SK-N-SH (cell line): ENCODE measurements around the gene SSTR5. TPM values are rescaled to one million over a fixed set of nuclear protein-coding genes. Genes with fewer than 3 reads are reported as not detected.

ENCODE experiments used
- CTCF ChIA-PET: fragments of 300-600, 350-600 bp; formaldehyde crosslinking; extraction: SDS; loops from one replicate; lab custom pipeline; 2021; lab: Yijun Ruan, JAX
- POLR2A ChIA-PET: fragments of 350-600 bp; sonication (Branson Sonifier 250); formaldehyde crosslinking; extraction: SDS; loops from one replicate; lab custom pipeline; 2020; ENCODE audit warnings: antibody characterized with exemption, inconsistent platforms; lab: Yijun Ruan, JAX
- DNase-seq: peaks from one replicate; pipeline ENCODE4 v3.0.0; 2012
- H2AFZ ChIP-seq: fragments of 200-600 bp; sonication (generic); 2 replicates; pipeline ENCODE4 v1.8.1; 2016; ENCODE audit warnings: antibody characterized with exemption, mild to moderate bottlenecking, low read depth
- H3F3A ChIP-seq: fragments of 200-600 bp; sonication (generic); replicated peaks from 2 replicates; pipeline ENCODE3; 2016; ENCODE audit warnings: antibody characterized with exemption, mild to moderate bottlenecking; ENCODE audit not compliant: insufficient read depth
- H3K27ac ChIP-seq, 2 experiments: fragments of 200-500 bp in 1 of 2; fragments of 200-600 bp in 1 of 2; sonication (Bioruptor generic) in 1 of 2; sonication (generic), shearing (Covaris generic) in 1 of 2; 2 replicates each; pipeline versions ENCODE4 v1.5.1 to v1.6.1; 2014 to 2016; ENCODE audit warnings: low read depth in 2 of 2, inconsistent platforms in 1 of 2, low read length in 1 of 2, mild to moderate bottlenecking in 1 of 2, mixed read lengths in 1 of 2
- H3K27me3 ChIP-seq: fragments of 200-600 bp; sonication (generic), shearing (Covaris generic); 2 replicates; pipeline ENCODE4 v1.6.1; 2016; ENCODE audit warnings: mixed run types; ENCODE audit not compliant: insufficient read depth
- H3K36me3 ChIP-seq, 2 experiments: fragments of 200-500 bp in 1 of 2; fragments of 200-600 bp in 1 of 2; sonication (Bioruptor generic) in 1 of 2; sonication (generic) in 1 of 2; replicated peaks in 1 of 2; 2 replicates each; pipeline versions ENCODE3 to v1.5.1; 2014 to 2016; ENCODE audit warnings: low read length in 1 of 2, mild to moderate bottlenecking in 1 of 2; ENCODE audit not compliant: insufficient read depth in 2 of 2, control insufficient read depth in 1 of 2
- H3K4me1 ChIP-seq, 2 experiments: fragments of 200-500 bp in 1 of 2; fragments of 200-600 bp in 1 of 2; sonication (Bioruptor generic) in 1 of 2; sonication (generic), shearing (Covaris generic) in 1 of 2; 2 replicates each; pipeline versions ENCODE4 v1.5.1 to v1.6.1; 2014 to 2016; ENCODE audit warnings: low read depth in 1 of 2, low read length in 1 of 2, mixed run types in 1 of 2; ENCODE audit not compliant: insufficient read depth in 2 of 2, control insufficient read depth in 1 of 2
- H3K4me2 ChIP-seq: fragments of 200-600 bp; sonication (generic), shearing (Covaris generic); 2 replicates; pipeline ENCODE4 v1.6.1; 2017; ENCODE audit warnings: mixed run types
- H3K4me3 ChIP-seq, 2 experiments: fragments of 200-500 bp in 1 of 2; fragments of 200-600 bp in 1 of 2; sonication (Bioruptor generic) in 1 of 2; sonication (generic), shearing (Covaris generic) in 1 of 2; 2 replicates each; pipeline versions ENCODE4 v1.5.1 to v1.8.1; 2014 to 2016; ENCODE audit warnings: low read depth in 2 of 2, inconsistent platforms in 1 of 2, low read length in 1 of 2, mild to moderate bottlenecking in 1 of 2, mixed read lengths in 1 of 2, moderate library complexity in 1 of 2
- H3K79me2 ChIP-seq: fragments of 200-600 bp; sonication (generic); 2 replicates; pipeline ENCODE4 v1.8.1; 2017; ENCODE audit warnings: mild to moderate bottlenecking; ENCODE audit not compliant: insufficient read depth
- H3K9ac ChIP-seq: fragments of 200-600 bp; sonication (generic); 2 replicates; pipeline ENCODE4 v1.6.1; 2017; ENCODE audit warnings: mixed run types
- H3K9me2 ChIP-seq: fragments of 200-600 bp; sonication (generic); 2 replicates; pipeline ENCODE4 v1.6.1; 2017; ENCODE audit warnings: mixed run types
- H3K9me3 ChIP-seq: fragments of 200-600 bp; sonication (generic); 2 replicates; pipeline ENCODE4 v1.6.1; 2017; ENCODE audit warnings: mixed run types, mild to moderate bottlenecking, moderate library complexity
- H4K20me1 ChIP-seq: fragments of 200-600 bp; sonication (generic); 2 replicates; pipeline ENCODE4 v1.6.1; 2017; ENCODE audit warnings: mild to moderate bottlenecking, mixed run types; ENCODE audit not compliant: insufficient read depth
- CHD2 ChIP-seq: fragments of 150-350 bp; IDR thresholded peaks from 2 replicates; pipeline ENCODE4 v1.6.1; 2018; ENCODE audit warnings: low read length; ENCODE audit not compliant: partially characterized antibody
- ELF1 ChIP-seq: IDR thresholded peaks from 2 replicates; pipeline ENCODE4 v1.4.0; 2012
- EP300 ChIP-seq, 2 experiments: IDR thresholded peaks; 2 replicates each; pipeline versions ENCODE4 v1.4.0 to v1.6.1; 2012; ENCODE audit warnings: borderline replicate concordance in 1 of 2, low read depth in 1 of 2, low read length in 1 of 2
- EZH2phosphoT487 ChIP-seq: fragments of 200-600 bp; sonication (generic); IDR thresholded peaks from 2 replicates; pipeline ENCODE4 v1.6.1; 2017; ENCODE audit warnings: low read depth, mixed run types, mild to moderate bottlenecking, antibody characterized with exemption, moderate library complexity, borderline replicate concordance
- MXI1 ChIP-seq: IDR thresholded peaks from 2 replicates; pipeline ENCODE4 v1.6.1; 2012; ENCODE audit warnings: mild to moderate bottlenecking, low read depth, low read length, improper control_type of control experiment
- POLR2AphosphoS5 ChIP-seq: IDR thresholded peaks from 2 replicates; pipeline ENCODE4 v1.6.1; 2012; ENCODE audit warnings: low read depth, low read length
- RAD21 ChIP-seq: IDR thresholded peaks from 2 replicates; pipeline ENCODE4 v1.6.1; 2012; ENCODE audit warnings: mild to moderate bottlenecking, low read length
- SIN3A ChIP-seq: IDR thresholded peaks from 2 replicates; pipeline ENCODE4 v1.6.1; 2012; ENCODE audit warnings: low read depth, mild to moderate bottlenecking, low read length, moderate library complexity, borderline replicate concordance
- SMC3 ChIP-seq: IDR thresholded peaks from 2 replicates; pipeline ENCODE4 v1.6.1; 2012; ENCODE audit warnings: low read depth, low read length, improper control_type of control experiment
- TEAD4 ChIP-seq: IDR thresholded peaks from 2 replicates; pipeline ENCODE4 v1.4.0; 2012; ENCODE audit warnings: mild to moderate bottlenecking, borderline replicate concordance; ENCODE audit not compliant: insufficient read depth
- WGBS: methylation state at CpG from one replicate; pipeline ENCODE4 v1.1.6; 2017; ENCODE audit warnings: low lambda C conversion rate; 5-methylcytosine and 5-hydroxymethylcytosine counted together
- polyA plus RNA-seq, 3 experiments: library from polyadenylated mRNA; depleted of rRNA; stranded (reverse); fragments of >200 nt; gene quantifications; 2 replicates each; pipeline ENCODE4 v1.2.3, GENCODE V29; 2012
- TF ChIP-seq, protein P1 (sequence below): IDR thresholded peaks from 2 replicates; pipeline ENCODE4 v1.4.0; 2012; ENCODE audit warnings: low read depth, borderline replicate concordance
- TF ChIP-seq, protein P2 (sequence below): IDR thresholded peaks from 2 replicates; pipeline ENCODE4 v1.6.1; 2012; ENCODE audit warnings: mild to moderate bottlenecking, low read depth, low read length, moderate library complexity
- TF ChIP-seq, protein P3 (sequence below): IDR thresholded peaks from 2 replicates; pipeline ENCODE4 v1.4.0; 2012; ENCODE audit warnings: low read depth
- TF ChIP-seq, protein P4 (sequence below): fragments of 200-600 bp; sonication (generic); IDR thresholded peaks from 2 replicates; pipeline ENCODE4 v1.6.1; 2017; ENCODE audit warnings: antibody characterized with exemption, mild to moderate bottlenecking, moderate library complexity

The SSTR5 gene
- polyA plus RNA-seq, 1 of the 3 experiments (the other 2 are of a cell fraction), result not detected

DNA sequence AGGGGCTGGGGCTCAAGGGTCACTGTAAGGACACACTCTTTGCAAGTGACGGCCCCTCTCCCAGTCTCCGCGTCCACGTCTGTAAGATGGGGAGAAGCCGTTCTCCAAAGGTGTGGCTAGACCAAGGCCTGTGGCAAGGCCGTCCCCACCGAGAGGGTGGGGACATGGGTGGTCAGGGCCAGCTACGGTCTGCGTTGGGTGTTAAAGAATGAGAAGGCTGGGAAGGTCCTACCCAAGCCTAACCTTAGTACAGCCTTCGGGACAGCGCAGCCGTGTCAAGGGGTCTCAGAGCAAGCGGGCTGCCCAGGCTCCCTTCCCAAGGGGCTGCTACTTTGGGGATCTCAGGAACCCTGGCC is 21.6 kb downstream of the SSTR5 start:
- no peak overlapping the region for H3K4me3 ChIP-seq
- TF ChIP-seq, protein P1, sequence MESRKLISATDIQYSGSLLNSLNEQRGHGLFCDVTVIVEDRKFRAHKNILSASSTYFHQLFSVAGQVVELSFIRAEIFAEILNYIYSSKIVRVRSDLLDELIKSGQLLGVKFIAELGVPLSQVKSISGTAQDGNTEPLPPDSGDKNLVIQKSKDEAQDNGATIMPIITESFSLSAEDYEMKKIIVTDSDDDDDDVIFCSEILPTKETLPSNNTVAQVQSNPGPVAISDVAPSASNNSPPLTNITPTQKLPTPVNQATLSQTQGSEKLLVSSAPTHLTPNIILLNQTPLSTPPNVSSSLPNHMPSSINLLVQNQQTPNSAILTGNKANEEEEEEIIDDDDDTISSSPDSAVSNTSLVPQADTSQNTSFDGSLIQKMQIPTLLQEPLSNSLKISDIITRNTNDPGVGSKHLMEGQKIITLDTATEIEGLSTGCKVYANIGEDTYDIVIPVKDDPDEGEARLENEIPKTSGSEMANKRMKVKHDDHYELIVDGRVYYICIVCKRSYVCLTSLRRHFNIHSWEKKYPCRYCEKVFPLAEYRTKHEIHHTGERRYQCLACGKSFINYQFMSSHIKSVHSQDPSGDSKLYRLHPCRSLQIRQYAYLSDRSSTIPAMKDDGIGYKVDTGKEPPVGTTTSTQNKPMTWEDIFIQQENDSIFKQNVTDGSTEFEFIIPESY, result no peak
- TF ChIP-seq, protein P2, sequence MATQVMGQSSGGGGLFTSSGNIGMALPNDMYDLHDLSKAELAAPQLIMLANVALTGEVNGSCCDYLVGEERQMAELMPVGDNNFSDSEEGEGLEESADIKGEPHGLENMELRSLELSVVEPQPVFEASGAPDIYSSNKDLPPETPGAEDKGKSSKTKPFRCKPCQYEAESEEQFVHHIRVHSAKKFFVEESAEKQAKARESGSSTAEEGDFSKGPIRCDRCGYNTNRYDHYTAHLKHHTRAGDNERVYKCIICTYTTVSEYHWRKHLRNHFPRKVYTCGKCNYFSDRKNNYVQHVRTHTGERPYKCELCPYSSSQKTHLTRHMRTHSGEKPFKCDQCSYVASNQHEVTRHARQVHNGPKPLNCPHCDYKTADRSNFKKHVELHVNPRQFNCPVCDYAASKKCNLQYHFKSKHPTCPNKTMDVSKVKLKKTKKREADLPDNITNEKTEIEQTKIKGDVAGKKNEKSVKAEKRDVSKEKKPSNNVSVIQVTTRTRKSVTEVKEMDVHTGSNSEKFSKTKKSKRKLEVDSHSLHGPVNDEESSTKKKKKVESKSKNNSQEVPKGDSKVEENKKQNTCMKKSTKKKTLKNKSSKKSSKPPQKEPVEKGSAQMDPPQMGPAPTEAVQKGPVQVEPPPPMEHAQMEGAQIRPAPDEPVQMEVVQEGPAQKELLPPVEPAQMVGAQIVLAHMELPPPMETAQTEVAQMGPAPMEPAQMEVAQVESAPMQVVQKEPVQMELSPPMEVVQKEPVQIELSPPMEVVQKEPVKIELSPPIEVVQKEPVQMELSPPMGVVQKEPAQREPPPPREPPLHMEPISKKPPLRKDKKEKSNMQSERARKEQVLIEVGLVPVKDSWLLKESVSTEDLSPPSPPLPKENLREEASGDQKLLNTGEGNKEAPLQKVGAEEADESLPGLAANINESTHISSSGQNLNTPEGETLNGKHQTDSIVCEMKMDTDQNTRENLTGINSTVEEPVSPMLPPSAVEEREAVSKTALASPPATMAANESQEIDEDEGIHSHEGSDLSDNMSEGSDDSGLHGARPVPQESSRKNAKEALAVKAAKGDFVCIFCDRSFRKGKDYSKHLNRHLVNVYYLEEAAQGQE, result no peak
- TF ChIP-seq RAD21 (no peak), CHD2 (no peak), MXI1 (no peak), TEAD4 (no peak), POLR2AphosphoS5 (no peak)
- TF ChIP-seq, protein P3, sequence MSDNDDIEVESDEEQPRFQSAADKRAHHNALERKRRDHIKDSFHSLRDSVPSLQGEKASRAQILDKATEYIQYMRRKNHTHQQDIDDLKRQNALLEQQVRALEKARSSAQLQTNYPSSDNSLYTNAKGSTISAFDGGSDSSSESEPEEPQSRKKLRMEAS, result no peak
- TF ChIP-seq, all 33 proteins: peak for 0
- 0% methylated on average over 3 of the region's 13 CpGs for WGBS
- H3K79me2 ChIP-seq, result no peaks in the 10 kb centered on the region
- H3K36me3 ChIP-seq, result no peaks in the 10 kb centered on the region
- peaks cover 42% of the 10 kb centered on the region for H3K27me3 ChIP-seq
- no peaks in the 10 kb centered on the region for H3K9me2 ChIP-seq
- no peaks in the 10 kb centered on the region for H3K4me1 ChIP-seq
- POLR2A ChIA-PET, result no interaction called here
- DNase-seq, result no peak
- no peak overlapping the region for H3K4me2 ChIP-seq
- CTCF ChIA-PET, result no interaction called here
- H3K9ac ChIP-seq, result no peak overlapping the region
- no peak overlapping the region for H2AFZ ChIP-seq
- no peaks in the 10 kb centered on the region for H3K9me3 ChIP-seq
- 0 out of 2 replicates have a peak, but pooled peaks cover 8% of the 10 kb centered on the region for H4K20me1 ChIP-seq
- no peak overlapping the region for H3K27ac ChIP-seq
- peaks cover 3% of the 10 kb centered on the region for H3F3A ChIP-seq

DNA sequence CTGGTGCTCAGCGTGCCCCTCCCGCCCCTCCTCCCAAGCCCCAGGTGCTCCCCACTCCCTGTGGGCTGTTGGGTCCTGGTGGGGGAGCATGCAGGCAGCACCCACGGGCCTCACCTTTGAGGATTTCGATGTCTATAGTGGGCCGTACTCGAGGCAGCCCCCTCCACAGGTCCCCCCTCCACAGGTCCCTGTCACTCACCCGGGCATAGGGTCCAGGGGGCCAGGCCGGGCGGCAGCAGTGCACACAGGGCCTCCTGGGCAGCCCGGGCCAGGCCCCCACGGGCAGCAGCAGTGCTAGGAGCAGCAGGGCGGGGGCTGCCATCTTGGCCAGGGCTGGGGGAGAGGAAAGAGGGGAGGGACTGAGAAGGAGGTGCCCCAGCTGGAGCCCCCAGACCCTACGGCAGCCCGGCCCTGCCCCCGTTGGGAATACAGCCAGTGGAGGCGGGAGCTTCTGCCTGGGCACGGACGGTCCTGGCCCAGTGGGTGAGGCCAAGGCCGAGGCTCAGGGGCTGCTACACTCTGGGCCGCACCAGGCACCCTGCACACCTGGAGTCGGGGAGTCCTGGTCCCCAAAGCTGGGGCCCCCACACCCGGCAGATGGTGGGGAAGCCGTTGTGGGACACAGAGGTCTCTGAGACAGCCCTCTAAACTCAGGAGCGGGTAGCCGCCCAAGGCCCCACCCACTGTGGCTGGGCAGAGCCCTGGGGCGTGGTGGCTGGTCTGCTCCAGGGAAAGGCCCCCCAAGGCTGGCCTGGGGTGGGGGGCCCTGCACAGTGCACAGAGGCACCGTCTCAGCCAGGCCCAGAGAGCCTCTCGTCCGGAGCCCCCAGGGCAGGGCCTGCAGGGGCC is 22.3 kb downstream of the SSTR5 start:
- ChIA-PET POLR2A (no interaction called here), CTCF (interaction anchor here (1.4 kb wide), 1 partner anchor 15 kb away, joined by 3 read pairs; no protein-coding TSS in a partner anchor)
- no peaks in the 10 kb centered on the region for H3K4me1 ChIP-seq
- peaks cover 3% of the 10 kb centered on the region for H3F3A ChIP-seq
- no peaks in the 10 kb centered on the region for H3K9me3 ChIP-seq
- H3K4me2 ChIP-seq, result no peak overlapping the region
- no peak for DNase-seq
- H2AFZ ChIP-seq, result no peak overlapping the region
- H4K20me1 ChIP-seq, result 0 out of 2 replicates have a peak, but pooled peaks cover 8% of the 10 kb centered on the region
- H3K9ac ChIP-seq, result no peak overlapping the region
- H3K27me3 ChIP-seq, result peaks cover 42% of the 10 kb centered on the region
- H3K79me2 ChIP-seq, result no peaks in the 10 kb centered on the region
- H3K27ac ChIP-seq, result no peak overlapping the region
- H3K36me3 ChIP-seq, result no peaks in the 10 kb centered on the region
- H3K9me2 ChIP-seq, result no peaks in the 10 kb centered on the region
- 12% methylated on average over 3 of the region's 29 CpGs for WGBS
- no peak overlapping the region for H3K4me3 ChIP-seq
- TF ChIP-seq ELF1 (no peak), EZH2phosphoT487 (no peak), SMC3 (no peak), TEAD4 (no peak), EP300 (IDR thresholded peaks at IDR 0.05; ENCODE audit: borderline replicate concordance in 1 of 2, low read depth in 1 of 2, low read length in 1 of 2) (no peak), SIN3A (no peak)
- TF ChIP-seq, protein P3, result no peak
- TF ChIP-seq, protein P4, sequence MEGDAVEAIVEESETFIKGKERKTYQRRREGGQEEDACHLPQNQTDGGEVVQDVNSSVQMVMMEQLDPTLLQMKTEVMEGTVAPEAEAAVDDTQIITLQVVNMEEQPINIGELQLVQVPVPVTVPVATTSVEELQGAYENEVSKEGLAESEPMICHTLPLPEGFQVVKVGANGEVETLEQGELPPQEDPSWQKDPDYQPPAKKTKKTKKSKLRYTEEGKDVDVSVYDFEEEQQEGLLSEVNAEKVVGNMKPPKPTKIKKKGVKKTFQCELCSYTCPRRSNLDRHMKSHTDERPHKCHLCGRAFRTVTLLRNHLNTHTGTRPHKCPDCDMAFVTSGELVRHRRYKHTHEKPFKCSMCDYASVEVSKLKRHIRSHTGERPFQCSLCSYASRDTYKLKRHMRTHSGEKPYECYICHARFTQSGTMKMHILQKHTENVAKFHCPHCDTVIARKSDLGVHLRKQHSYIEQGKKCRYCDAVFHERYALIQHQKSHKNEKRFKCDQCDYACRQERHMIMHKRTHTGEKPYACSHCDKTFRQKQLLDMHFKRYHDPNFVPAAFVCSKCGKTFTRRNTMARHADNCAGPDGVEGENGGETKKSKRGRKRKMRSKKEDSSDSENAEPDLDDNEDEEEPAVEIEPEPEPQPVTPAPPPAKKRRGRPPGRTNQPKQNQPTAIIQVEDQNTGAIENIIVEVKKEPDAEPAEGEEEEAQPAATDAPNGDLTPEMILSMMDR, result no peak
- TF ChIP-seq, protein P1, result no peak
